H1 (cell line): ENCODE results near the gene FRY. TPM values are rescaled to one million over a fixed set of nuclear protein-coding genes. Genes with fewer than 3 reads are reported as not detected.

Experiments
- BACH1 ChIP-seq: IDR thresholded peaks from 2 replicates; pipeline ENCODE4 v1.6.1; 2012; ENCODE audit warnings: low read length, improper control_type of control experiment
- CTBP2 ChIP-seq: IDR thresholded peaks from 2 replicates; pipeline ENCODE4 v1.7.0; 2011; ENCODE audit warnings: borderline replicate concordance, mild to moderate bottlenecking, moderate library complexity, mixed read lengths, low read length; ENCODE audit not compliant: insufficient read depth, insufficient read length
- EGR1 ChIP-seq: IDR thresholded peaks from 2 replicates; pipeline ENCODE4 v1.6.1; 2011; ENCODE audit warnings: low read depth, low read length, borderline replicate concordance
- FOSL1 ChIP-seq: IDR thresholded peaks from 2 replicates; pipeline ENCODE4 v1.6.1; 2011; ENCODE audit warnings: mild to moderate bottlenecking, low read depth, low read length, moderate library complexity; ENCODE audit not compliant: insufficient read depth
- JUND ChIP-seq: IDR thresholded peaks from 2 replicates; pipeline ENCODE4 v1.6.1; 2011; ENCODE audit warnings: mild to moderate bottlenecking, improper control_type of control experiment, low read length
- POLR2AphosphoS5 ChIP-seq: IDR thresholded peaks from 2 replicates; pipeline ENCODE4 v1.6.1; 2011; ENCODE audit warnings: low read depth, low read length
- SP4 ChIP-seq: IDR thresholded peaks from 2 replicates; pipeline ENCODE4 v1.6.1; 2012; ENCODE audit warnings: low read length, inconsistent platforms
- YY1 ChIP-seq: IDR thresholded peaks from 2 replicates; pipeline ENCODE4 v1.6.1; 2011; ENCODE audit warnings: low read depth, mild to moderate bottlenecking, low read length
- polyA plus RNA-seq, 7 experiments: library from polyadenylated mRNA; depleted of rRNA in 3 of 7; stranded (reverse) in 5 of 7; unstranded in 2 of 7; fragments of >200 nt in 5 of 7; fragments of 200-250 nt in 2 of 7; gene quantifications; 1 replicate in 5 of 7; 2 replicates in 1 of 7; 4 replicates in 1 of 7; pipeline versions ENCODE4 v1.2.1 to v1.2.3, GENCODE V29; 2011 to 2013; ENCODE audit warnings: missing spikeins in 2 of 7, mixed read lengths in 2 of 7
- total RNA-seq: library from RNA; stranded (reverse); fragmentation: NEBNext Ultra II Directional; extraction: Animal tissue kit (Norgen Biotek cat#: 25700); gene quantifications from 2 replicates; pipeline ENCODE4 v1.2.1, GENCODE V29; 2021

Gene FRY
- total and polyA plus RNA-seq, 2 of the 8 experiments (the other 6 are each of a cell fraction or from before 2014, with no cell fraction given) = 4.3 to 9.2 TPM

GRCh38 chr13:32147976-32148375, 116.4 kb downstream of the FRY start (continued):
- TF ChIP-seq YY1 (no peak), CTBP2 (no peak), BACH1 (no peak), EGR1 (no peak), POLR2AphosphoS5 (no peak), JUND (no peak), FOSL1 (no peak), SP4 (no peak)
